HCT116 (cell line): ENCODE results near the gene SLC6A3.

ENCODE experiments used
- CTCF ChIP-seq, 3 experiments: fragments of 200-600 bp in 1 of 3; sonication (generic) in 1 of 3; IDR thresholded peaks in 2 of 3; conservative IDR thresholded peaks in 1 of 3; 2 replicates each; pipeline ENCODE4 v1.5.1; 2012 to 2017; ENCODE audit warnings: low read depth in 2 of 3, low read length in 2 of 3, antibody characterized with exemption in 1 of 3, borderline replicate concordance in 1 of 3, control low read depth in 1 of 3, mild to moderate bottlenecking in 1 of 3, mixed read lengths in 1 of 3, mixed run types in 1 of 3, moderate library complexity in 1 of 3; ENCODE audit not compliant: insufficient read depth in 1 of 3
- EZH2 ChIP-seq: fragments of 200-600 bp; sonication (generic); IDR thresholded peaks from 2 replicates; pipeline ENCODE4 v1.6.1; 2017; ENCODE audit warnings: antibody characterized with exemption, mixed run types
- EZH2phosphoT487 ChIP-seq: fragments of 200-600 bp; IDR thresholded peaks from 2 replicates; pipeline ENCODE4 v1.6.1; 2018; ENCODE audit warnings: antibody characterized with exemption, borderline replicate concordance
- POLR2A ChIP-seq: IDR thresholded peaks from 2 replicates; pipeline ENCODE4 v1.7.0; 2011; ENCODE audit warnings: borderline replicate concordance; ENCODE audit not compliant: insufficient read depth, insufficient read length; ENCODE audit errors: extremely low read depth
- REST ChIP-seq: IDR thresholded peaks from 2 replicates; pipeline ENCODE4 v1.6.1; 2012; ENCODE audit warnings: low read depth
- ZNF274 ChIP-seq: fragments of 200-500 bp; sonication (Bioruptor generic); IDR thresholded peaks from 2 replicates; pipeline ENCODE4 v1.6.1; 2014; ENCODE audit warnings: mild to moderate bottlenecking, low read depth, low read length, inconsistent platforms

DNA sequence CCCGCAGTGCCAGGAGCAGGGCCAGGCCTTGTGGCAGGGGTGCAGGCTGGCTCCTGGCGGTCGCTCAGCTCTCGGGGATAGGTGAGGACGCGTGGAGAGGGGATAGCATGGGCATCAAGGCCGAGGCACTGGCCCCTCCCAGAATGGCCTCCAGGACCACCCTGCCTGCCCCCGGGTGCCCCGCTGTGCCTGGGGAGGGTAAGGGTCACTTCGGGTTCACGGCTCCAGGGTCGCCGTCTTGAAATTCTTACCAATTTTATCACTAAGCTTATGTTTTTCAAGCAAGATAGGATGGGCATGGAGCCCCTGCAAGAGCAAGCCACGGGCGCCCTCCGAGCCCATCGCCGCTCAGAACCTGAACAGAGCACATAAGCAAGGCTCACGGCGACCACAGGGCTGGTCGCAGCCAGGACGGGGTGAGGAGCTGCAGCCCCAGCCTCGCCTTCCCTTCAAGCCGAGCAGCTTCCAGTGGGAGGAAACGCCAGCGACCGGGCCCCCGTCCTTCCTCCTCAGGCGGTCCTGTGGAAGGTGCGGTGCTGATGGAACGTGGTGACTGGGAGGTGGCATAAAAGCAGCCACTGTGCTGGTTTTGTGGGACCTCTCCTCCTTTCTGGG, 86.1 kb downstream of the SLC6A3 start:
- TF ChIP-seq EZH2 (no peak), ZNF274 (no peak), POLR2A (no peak), CTCF (IDR thresholded peaks at IDR 0.05 in 2 of 3, conservative IDR thresholded peaks at IDR 0.05 in 1 of 3; ENCODE audit: borderline replicate concordance in 1 of 3, insufficient read depth in 1 of 3, low read depth in 2 of 3, low read length in 2 of 3) (no peak), EZH2phosphoT487 (no peak), REST (no peak)
